GM12874 (cell line): ENCODE results near the gene YAF2.

Experiments
- CTCF ChIP-seq: IDR thresholded peaks from 2 replicates; pipeline ENCODE4 v1.5.1; 2011; ENCODE audit warnings: low read depth, mild to moderate bottlenecking, control low read depth, low read length, moderate library complexity; ENCODE audit not compliant: insufficient read depth

Gene YAF2

GRCh38 chr12:42222724-42223123 is 15.3 kb downstream of the YAF2 start:
- TF ChIP-seq CTCF, result no peak

GRCh38 chr12:42221726-42222125 is 16.3 kb downstream of the YAF2 start:
- TF ChIP-seq CTCF, result no peak

- TF ChIP-seq CTCF, result no peak
Measured at GRCh38 chr12:42217656-42218055, 20.4 kb downstream of the YAF2 start.

- TF ChIP-seq CTCF, result no peak
Measured at GRCh38 chr12:42216737-42217136, 21.3 kb downstream of the YAF2 start.

GRCh38 chr12:42213954-42214426 is 24.1 kb downstream of the YAF2 start:
- no peak for TF ChIP-seq CTCF

- TF ChIP-seq CTCF, result no peak
Measured at GRCh38 chr12:42213023-42213422, 25.0 kb downstream of the YAF2 start.

GRCh38 chr12:42208574-42208973 is 29.5 kb downstream of the YAF2 start:
- TF ChIP-seq CTCF, result no peak

GRCh38 chr12:42204819-42205218 is 33.2 kb downstream of the YAF2 start:
- no peak for TF ChIP-seq CTCF
